Spleen (tissue), 11 donors: ENCODE measurements around the gene ZFAND4. TPM values are rescaled to one million over a fixed set of nuclear protein-coding genes. Genes with fewer than 3 reads are reported as not detected.

Source experiments
- DNase-seq: peaks from one replicate; pipeline ENCODE4 v3.0.0-alpha.2; 2020
- H3K27ac ChIP-seq, 8 donors: fragments of 200-600 bp; sonication (generic) in 7 of 8; 1 replicate in 4 of 8; 2 replicates in 4 of 8; pipeline versions ENCODE4 v1.5.0 to v1.8.0; 2016 to 2021; ENCODE audit warnings: inconsistent platforms in 4 of 8, mild to moderate bottlenecking in 4 of 8, moderate library complexity in 1 of 8
- H3K27me3 ChIP-seq, 7 donors: fragments of 200-600 bp; sonication (generic) in 6 of 7; replicated peaks in 1 of 7; 1 replicate in 4 of 7; 2 replicates in 3 of 7; pipeline versions ENCODE4 v1.5.0 to v1.8.0; 2016 to 2021; ENCODE audit warnings: inconsistent platforms in 3 of 7, mild to moderate bottlenecking in 1 of 7
- H3K36me3 ChIP-seq, 6 donors: fragments of 200-600 bp; sonication (generic) in 5 of 6; 1 replicate in 4 of 6; 2 replicates in 2 of 6; pipeline versions ENCODE4 v1.5.0 to v1.8.0; 2016 to 2021; ENCODE audit warnings: inconsistent platforms in 2 of 6
- H3K4me1 ChIP-seq, 6 donors: fragments of 200-600 bp; sonication (generic) in 5 of 6; 1 replicate in 3 of 6; 2 replicates in 3 of 6; pipeline versions ENCODE4 v1.5.0 to v1.8.0; 2016 to 2021; ENCODE audit warnings: inconsistent platforms in 3 of 6
- H3K4me3 ChIP-seq, 8 donors: fragments of 200-600 bp; sonication (generic) in 7 of 8; 1 replicate in 4 of 8; 2 replicates in 4 of 8; pipeline versions ENCODE4 v1.5.0 to v1.8.0; 2016 to 2021; ENCODE audit warnings: inconsistent platforms in 4 of 8, mild to moderate bottlenecking in 4 of 8, moderate library complexity in 2 of 8
- H3K9me3 ChIP-seq, 8 donors: fragments of 200-600 bp; sonication (generic) in 7 of 8; 1 replicate in 4 of 8; 2 replicates in 4 of 8; pipeline versions ENCODE4 v1.5.0 to v1.8.0; 2016 to 2021; ENCODE audit warnings: inconsistent platforms in 4 of 8
- POLR2A ChIP-seq, 3 donors: fragments of 450-650 bp; IDR thresholded peaks; one replicate each; pipeline ENCODE4 v1.5.1; 2017; ENCODE audit warnings: antibody characterized with exemption in 3 of 3, mild to moderate bottlenecking in 1 of 3
- POLR2AphosphoS5 ChIP-seq, 3 donors: sonication (generic); formaldehyde crosslinking; IDR thresholded peaks; one replicate each; pipeline ENCODE4 v1.5.1; 2017; ENCODE audit warnings: antibody characterized with exemption in 3 of 3
- WGBS, 5 donors: extraction: QIAGEN DNeasy Blood & Tissue Kit in 3 of 5; methylation state at CpG; one replicate each; pipeline versions ENCODE4 v1.1.5 to v1.1.7; 2013 to 2018; 5-methylcytosine and 5-hydroxymethylcytosine counted together
- intact Hi-C: fragments of 100-400 bp; cut with DNase I; formaldehyde crosslinking; loops from one replicate; pipeline ENCODE4 v1.15.0; 2023; ENCODE audit warnings: low total_unique reads
- polyA plus RNA-seq, 3 donors: library from polyadenylated mRNA; stranded (reverse); fragments of 200-250 nt; gene quantifications; one replicate each; pipeline ENCODE4 v1.2.1, GENCODE V29; 2013
- total RNA-seq, 7 donors: library from RNA; depleted of rRNA in 3 of 7; stranded (reverse); fragments of >200 nt in 3 of 7; fragmentation: NEBNext Ultra II Directional in 4 of 7; extraction: Animal tissue kit (Norgen Biotek cat#: 25700) in 4 of 7; gene quantifications; one replicate each; pipeline versions ENCODE4 v1.1.0 to v1.2.1, GENCODE V29; 2016 to 2021
- TF ChIP-seq, protein P1 (sequence below), 11 experiments: fragments of 200-600 bp in 7 of 11; fragments of 450-650 bp in 4 of 11; sonication (generic) in 4 of 11; IDR thresholded peaks in 8 of 11; conservative IDR thresholded peaks in 3 of 11; 1 replicate in 7 of 11; 2 replicates in 4 of 11; pipeline versions ENCODE4 v1.4.0 to v1.8.0; 2016 to 2021; ENCODE audit warnings: antibody characterized with exemption in 11 of 11, inconsistent platforms in 4 of 11, mild to moderate bottlenecking in 1 of 11
- donor health status: healthy with polysubstance abuse.
- donor health status: DM: no; HTN: no; CAD: no; lungs with moderate emphysema.
- donor health status: DM: no; HTN: no; CAD: no.
- donor health status: Bipolar disorder and iron deficiency.
- donor health status: healthy.
- donor health status: DM: no; HTN: no; CAD: no.
- donor health status: DM: yes; HTN: yes; CAD: no.

The ZFAND4 gene
- total and polyA plus RNA-seq, 10 donors: 3.6 to 27.7 (median 18.4) TPM

DNA sequence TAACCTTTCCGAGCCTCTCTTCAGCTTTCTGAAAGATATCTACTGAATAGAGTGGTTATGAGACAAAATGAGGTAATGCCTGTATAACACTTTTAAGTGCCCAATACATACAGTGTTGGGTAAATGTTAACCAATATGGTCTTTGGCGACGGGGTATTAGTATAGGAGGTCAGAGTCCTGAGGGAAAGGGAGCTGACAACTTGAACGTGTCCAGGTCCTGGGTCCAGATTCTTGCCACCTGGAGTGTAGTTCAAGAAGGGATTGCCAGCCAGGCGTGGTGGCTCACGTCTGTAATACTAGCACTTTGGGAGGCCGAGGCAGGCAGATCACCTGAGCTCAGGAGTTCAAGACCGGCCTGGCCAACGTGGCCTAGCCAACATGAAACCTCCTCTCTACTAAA lies 76.0 kb downstream of the ZFAND4 start:
- H3K9me3 ChIP-seq: peaks cover 0 to 14% (median 7%) of the 10 kb centered on the region in 8 donors
- no peak for DNase-seq
- TF ChIP-seq, protein P1, sequence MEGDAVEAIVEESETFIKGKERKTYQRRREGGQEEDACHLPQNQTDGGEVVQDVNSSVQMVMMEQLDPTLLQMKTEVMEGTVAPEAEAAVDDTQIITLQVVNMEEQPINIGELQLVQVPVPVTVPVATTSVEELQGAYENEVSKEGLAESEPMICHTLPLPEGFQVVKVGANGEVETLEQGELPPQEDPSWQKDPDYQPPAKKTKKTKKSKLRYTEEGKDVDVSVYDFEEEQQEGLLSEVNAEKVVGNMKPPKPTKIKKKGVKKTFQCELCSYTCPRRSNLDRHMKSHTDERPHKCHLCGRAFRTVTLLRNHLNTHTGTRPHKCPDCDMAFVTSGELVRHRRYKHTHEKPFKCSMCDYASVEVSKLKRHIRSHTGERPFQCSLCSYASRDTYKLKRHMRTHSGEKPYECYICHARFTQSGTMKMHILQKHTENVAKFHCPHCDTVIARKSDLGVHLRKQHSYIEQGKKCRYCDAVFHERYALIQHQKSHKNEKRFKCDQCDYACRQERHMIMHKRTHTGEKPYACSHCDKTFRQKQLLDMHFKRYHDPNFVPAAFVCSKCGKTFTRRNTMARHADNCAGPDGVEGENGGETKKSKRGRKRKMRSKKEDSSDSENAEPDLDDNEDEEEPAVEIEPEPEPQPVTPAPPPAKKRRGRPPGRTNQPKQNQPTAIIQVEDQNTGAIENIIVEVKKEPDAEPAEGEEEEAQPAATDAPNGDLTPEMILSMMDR (IDR thresholded peaks at IDR 0.05 in 8 of 11, conservative IDR thresholded peaks at IDR 0.05 in 3 of 11): no peak
- TF ChIP-seq POLR2A (IDR thresholded peaks at IDR 0.05) (no peak), POLR2AphosphoS5 (IDR thresholded peaks at IDR 0.05) (no peak)
- intact Hi-C loops: loop anchor here (5.0 to 10.0 kb wide), 2 partner anchors 76 to 132 kb away; partner anchors contain the start of gene ZFAND4
- no peak overlapping the region for H3K27ac ChIP-seq
- H3K36me3 ChIP-seq: no peaks in the 10 kb centered on the region
- H3K27me3 ChIP-seq: peaks cover 0 to 29% (median 11%) of the 10 kb centered on the region in 7 donors
- peaks cover 19 to 43% (median 31%) of the 10 kb centered on the region in 6 donors for H3K4me1 ChIP-seq
- H3K4me3 ChIP-seq: no peak overlapping the region
- 84 to 94% (median 89%) methylated on average over 9 of the region's 9 CpGs for WGBS, 5 donors

DNA sequence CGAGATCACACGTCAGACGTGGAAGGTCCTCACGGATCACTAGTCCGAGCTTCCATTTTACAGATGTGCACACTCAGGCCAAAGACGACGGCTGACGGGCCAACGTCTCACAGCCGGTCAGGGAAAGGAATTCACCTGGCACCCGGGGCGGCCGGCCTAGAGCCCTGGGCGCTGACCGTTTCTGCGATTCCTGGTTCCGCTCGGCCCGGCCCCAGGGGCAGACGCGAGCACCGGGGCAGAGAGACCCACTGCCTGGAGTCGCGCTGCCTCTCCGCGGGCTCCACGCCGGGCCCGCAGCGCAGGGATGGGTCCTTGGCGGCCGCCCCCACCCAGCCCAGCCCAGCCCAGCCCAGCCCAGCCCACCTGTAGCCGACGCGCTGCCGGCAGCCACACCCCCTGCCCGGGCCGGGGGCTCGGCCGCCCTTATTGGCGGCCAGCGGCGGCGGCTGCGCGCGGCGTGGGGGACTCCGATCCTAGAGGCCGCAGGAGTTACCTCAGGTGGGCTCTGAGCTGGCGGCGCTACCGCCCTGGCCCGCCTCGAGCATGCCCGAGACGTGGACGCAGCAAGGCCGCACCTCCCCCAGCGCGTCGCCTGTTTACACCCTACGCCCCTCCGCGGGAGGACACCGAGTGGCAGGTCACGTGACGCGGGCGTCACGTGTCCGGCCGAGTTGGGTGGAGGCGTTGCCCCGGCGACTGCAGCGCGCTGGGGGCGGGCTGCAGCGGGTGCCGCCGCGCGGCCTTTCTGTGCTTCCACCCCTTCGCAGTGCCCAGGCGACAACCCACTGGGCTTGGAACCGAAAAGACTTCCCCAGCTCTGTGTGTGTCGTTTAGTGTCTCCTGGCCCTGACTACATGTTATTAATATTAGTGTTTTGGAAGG lies 78.1 kb downstream of the ZFAND4 start:
- intact Hi-C loops: loop anchor here (5.0 to 10.0 kb wide), 2 partner anchors 78 to 130 kb away; partner anchors contain the start of gene ZFAND4
- Histone ChIP-seq H3K27ac (peak overlapping the region; percentile 51 to 92 (median 86)), H3K27me3 (peaks cover 0 to 9% (median 0%) of the 10 kb centered on the region in 7 donors), H3K4me3 (peak overlapping the region; percentile 77 to 92 (median 86)), H3K9me3 (peaks cover 0 to 13% (median 4%) of the 10 kb centered on the region in 8 donors), H3K4me1 (peaks cover 19 to 41% (median 31%) of the 10 kb centered on the region in 6 donors), H3K36me3 (peaks cover 0 to 9% (median 0%) of the 10 kb centered on the region in 6 donors)
- 0% methylated on average over 28 to 88 of the region's 88 CpGs for WGBS, 5 donors
- TF ChIP-seq POLR2AphosphoS5 (IDR thresholded peaks at IDR 0.05) (peak; percentile 96 to 98 (median 97)), POLR2A (IDR thresholded peaks at IDR 0.05) (peak; percentile 29 to 68 (median 31))
- TF ChIP-seq, protein P1 (IDR thresholded peaks at IDR 0.05 in 8 of 11, conservative IDR thresholded peaks at IDR 0.05 in 3 of 11): peak in 7 of 11 experiments; percentile 6 to 45 (median 19)
- DNase-seq: peak; percentile 98

DNA sequence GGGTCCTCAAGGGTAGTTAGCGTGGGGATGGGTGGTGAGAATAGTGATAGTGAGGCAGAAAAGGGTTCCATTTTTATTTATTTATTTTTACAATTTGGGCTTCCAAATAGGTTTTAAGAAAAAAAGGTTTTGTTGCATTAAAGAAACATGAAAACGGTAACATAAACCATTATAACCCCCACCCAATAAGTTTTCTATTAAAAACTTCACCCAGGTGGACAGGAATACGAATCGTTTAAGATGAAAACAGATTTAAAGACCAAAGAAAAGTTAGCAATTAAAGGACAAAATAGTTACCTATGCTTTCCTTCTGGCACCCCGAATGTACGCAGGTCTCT lies 78.7 kb downstream of the ZFAND4 start:
- peaks cover 0 to 9% (median 2%) of the 10 kb centered on the region in 8 donors for H3K9me3 ChIP-seq
- intact Hi-C loops: loop anchor here (10.0 kb wide), 1 partner anchor 129 kb away; no protein-coding TSS in a partner anchor
- H3K27ac ChIP-seq: peak overlapping the region; percentile 51 to 92 (median 86)
- WGBS, 5 donors: 14 to 17% (median 17%) methylated on average over 6 of the region's 6 CpGs
- peak overlapping the region; percentile 77 to 92 (median 86) for H3K4me3 ChIP-seq
- peaks cover 0 to 3% (median 0%) of the 10 kb centered on the region in 7 donors for H3K27me3 ChIP-seq
- no peak for DNase-seq
- TF ChIP-seq POLR2AphosphoS5 (IDR thresholded peaks at IDR 0.05) (no peak), POLR2A (IDR thresholded peaks at IDR 0.05) (no peak)
- TF ChIP-seq, protein P1 (IDR thresholded peaks at IDR 0.05 in 8 of 11, conservative IDR thresholded peaks at IDR 0.05 in 3 of 11): no peak
- peaks cover 19 to 41% (median 31%) of the 10 kb centered on the region in 6 donors for H3K4me1 ChIP-seq
- peaks cover 0 to 16% (median 0%) of the 10 kb centered on the region in 6 donors for H3K36me3 ChIP-seq

DNA sequence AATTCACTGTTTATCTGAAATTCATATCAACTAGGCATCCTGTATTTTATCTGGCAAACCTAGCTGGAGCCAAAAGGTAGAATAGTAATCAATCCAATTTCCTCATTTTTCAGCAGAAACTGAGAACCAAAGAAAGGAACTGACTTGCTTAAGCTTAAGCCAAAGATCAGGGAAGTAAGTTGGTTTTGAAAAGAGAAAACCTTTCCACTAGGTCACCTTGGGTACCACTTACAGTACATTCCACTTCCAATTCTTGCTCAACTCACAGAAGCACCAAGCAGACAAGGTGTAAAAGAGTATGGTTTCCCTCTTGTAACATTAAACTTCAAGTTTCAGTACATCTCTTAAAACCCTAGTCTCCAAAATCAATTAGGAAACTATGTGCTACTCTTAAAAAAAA lies 79.6 kb downstream of the ZFAND4 start:
- peaks cover 19 to 41% (median 31%) of the 10 kb centered on the region in 6 donors for H3K4me1 ChIP-seq
- H3K36me3 ChIP-seq: peaks cover 0 to 16% (median 0%) of the 10 kb centered on the region in 6 donors
- no peak for DNase-seq
- peak overlapping the region in 5 of 8 donors; percentile 77 to 92 (median 84) for H3K4me3 ChIP-seq
- peaks cover 0 to 3% (median 0%) of the 10 kb centered on the region in 7 donors for H3K27me3 ChIP-seq
- TF ChIP-seq POLR2A (IDR thresholded peaks at IDR 0.05) (no peak), POLR2AphosphoS5 (IDR thresholded peaks at IDR 0.05) (no peak)
- TF ChIP-seq, protein P1 (IDR thresholded peaks at IDR 0.05 in 8 of 11, conservative IDR thresholded peaks at IDR 0.05 in 3 of 11): no peak
- peak overlapping the region in 3 of 8 donors; percentile 28 to 92 (median 91) for H3K27ac ChIP-seq
- peaks cover 0 to 9% (median 2%) of the 10 kb centered on the region in 8 donors for H3K9me3 ChIP-seq
- intact Hi-C loops: loop anchor here (10.0 kb wide), 1 partner anchor 128 kb away; no protein-coding TSS in a partner anchor
